HepG2 (cell line): ENCODE measurements around the gene GYS1. TPM values are rescaled to one million over a fixed set of nuclear protein-coding genes. Genes with fewer than 3 reads are reported as not detected.

Source experiments
- CTCF ChIP-seq: sonication (generic); formaldehyde crosslinking; IDR thresholded peaks from 2 replicates; pipeline ENCODE4 v1.5.0; 2020; ENCODE audit warnings: mild to moderate bottlenecking, missing genetic modification reagents, moderate library complexity
- HDAC2 ChIP-seq: sonication (generic); formaldehyde crosslinking; IDR thresholded peaks from 2 replicates; pipeline ENCODE4 v1.4.0; 2020; ENCODE audit warnings: missing genetic modification reagents
- HOXA9 ChIP-seq: sonication (generic); formaldehyde crosslinking; IDR thresholded peaks from 2 replicates; pipeline ENCODE4 v1.8.1; 2022; ENCODE audit warnings: missing genetic modification reagents, mild to moderate bottlenecking, moderate library complexity, borderline replicate concordance
- NFYB ChIP-seq: sonication (generic); formaldehyde crosslinking; IDR thresholded peaks from 2 replicates; pipeline ENCODE4 v1.4.0; 2020; ENCODE audit warnings: missing genetic modification reagents
- NFYC ChIP-seq: IDR thresholded peaks from 2 replicates; pipeline ENCODE4 v1.6.1; 2016; ENCODE audit warnings: missing genetic modification reagents, missing compliant biosample characterization
- SAP130 ChIP-seq: IDR thresholded peaks from 2 replicates; pipeline ENCODE4 v1.6.1; 2016; ENCODE audit warnings: low read depth
- SMAD1 ChIP-seq: sonication (generic); formaldehyde crosslinking; IDR thresholded peaks from 2 replicates; pipeline ENCODE4 v1.4.0; 2020; ENCODE audit warnings: missing genetic modification reagents, low read depth, mild to moderate bottlenecking, borderline replicate concordance
- SRY ChIP-seq: sonication (generic); formaldehyde crosslinking; IDR thresholded peaks from 2 replicates; pipeline ENCODE4 v1.8.0; 2022; ENCODE audit warnings: mild to moderate bottlenecking, missing genetic modification reagents
- STAG1 ChIP-seq: sonication (generic); formaldehyde crosslinking; IDR thresholded peaks from 2 replicates; pipeline ENCODE4 v1.4.0; 2020; ENCODE audit warnings: missing genetic modification reagents
- ZHX1 ChIP-seq: sonication (generic); formaldehyde crosslinking; IDR thresholded peaks from 2 replicates; pipeline ENCODE4 v1.8.1; 2022; ENCODE audit warnings: low read depth, mild to moderate bottlenecking, missing genetic modification reagents
- ZNF276 ChIP-seq: sonication (generic); formaldehyde crosslinking; IDR thresholded peaks from 2 replicates; pipeline ENCODE4 v1.4.0; 2020; ENCODE audit warnings: mild to moderate bottlenecking, low read depth, missing genetic modification reagents
- ZNF549 ChIP-seq: sonication (generic); formaldehyde crosslinking; IDR thresholded peaks from 2 replicates; pipeline ENCODE4 v1.5.0; 2020; ENCODE audit warnings: missing genetic modification reagents
- ZNF574 ChIP-seq: sonication (generic); formaldehyde crosslinking; IDR thresholded peaks from 2 replicates; pipeline ENCODE4 v1.4.0; 2020; ENCODE audit warnings: missing genetic modification reagents
- ZNF589 ChIP-seq: sonication (generic); formaldehyde crosslinking; conservative IDR thresholded peaks from 2 replicates; pipeline ENCODE4 v1.8.0; 2022; ENCODE audit warnings: mild to moderate bottlenecking, moderate library complexity, missing genetic modification reagents
- ZNF672 ChIP-seq: sonication (generic); formaldehyde crosslinking; IDR thresholded peaks from 2 replicates; pipeline ENCODE4 v1.8.1; 2022; ENCODE audit warnings: missing genetic modification reagents
- ZNF691 ChIP-seq: sonication (generic); formaldehyde crosslinking; IDR thresholded peaks from 2 replicates; pipeline ENCODE4 v1.4.0; 2020; ENCODE audit warnings: missing genetic modification reagents, low read depth, mild to moderate bottlenecking, borderline replicate concordance
- ZNF816 ChIP-seq: sonication (generic); formaldehyde crosslinking; IDR thresholded peaks from 2 replicates; pipeline ENCODE4 v1.8.0; 2022; ENCODE audit warnings: missing genetic modification reagents, mild to moderate bottlenecking, borderline replicate concordance
- ZNF883 ChIP-seq: sonication (generic); formaldehyde crosslinking; IDR thresholded peaks from 2 replicates; pipeline ENCODE4 v1.5.1; 2020; ENCODE audit warnings: mild to moderate bottlenecking, missing genetic modification reagents; ENCODE audit errors: not compliant biosample characterization
- polyA plus RNA-seq, 8 experiments: library from polyadenylated mRNA; depleted of rRNA in 3 of 8; stranded (reverse) in 7 of 8; unstranded in 1 of 8; fragments of >200 nt; fragmentation: Illumina TruSeq in 4 of 8; extraction: Trizol in 4 of 8; gene quantifications; 2 replicates each; pipeline versions ENCODE4 v1.2.1 to v1.2.3, GENCODE V29; 2011 to 2016; ENCODE audit warnings: low read depth in 4 of 8, missing spikeins in 1 of 8, mixed read lengths in 1 of 8; ENCODE audit not compliant: insufficient read depth in 1 of 8
- total RNA-seq, 5 experiments: library from RNA; depleted of rRNA; stranded (reverse); fragments of >200 nt; fragmentation: Illumina TruSeq; extraction: Trizol; gene quantifications; 2 replicates each; pipeline ENCODE4 v1.2.3, GENCODE V29; 2016; ENCODE audit warnings: low read depth in 1 of 5

The GYS1 gene
- total and polyA plus RNA-seq, 2 of the 13 experiments (the other 11 are each of a cell fraction or from before 2014, with no cell fraction given): 18.4 to 42.1 TPM

- TF ChIP-seq SAP130 (CRISPR knock-in tag) (peak; percentile 39; the same call in 1 of the 2 replicates), ZNF691 (CRISPR knock-in tag) (no peak), SMAD1 (CRISPR knock-in tag) (0 out of 2 replicates have a peak, but pooled peaks have one; percentile 32), ZNF589 (no peak), CTCF (peak; percentile 78), ZNF574 (CRISPR knock-in tag) (peak; percentile 38; the same call in 1 of the 2 replicates), NFYB (no peak), ZNF276 (CRISPR knock-in tag) (no peak), STAG1 (CRISPR knock-in tag) (peak; percentile 39), SRY (no peak), NFYC (CRISPR knock-in tag) (no peak), ZNF816 (CRISPR knock-in tag) (no peak), HDAC2 (CRISPR knock-in tag) (no peak), HOXA9 (CRISPR knock-in tag) (no peak), ZNF672 (CRISPR knock-in tag) (no peak), ZNF883 (CRISPR knock-in tag) (no peak), ZNF549 (CRISPR knock-in tag) (no peak), ZHX1 (CRISPR knock-in tag) (no peak)
Observed at GRCh38 chr19:48997972-48998371, 4.9 kb upstream of the GYS1 start (continued).
